SK-N-SH (cell line): ENCODE measurements around the gene SMIM21. TPM values are rescaled to one million over a fixed set of nuclear protein-coding genes. Genes with fewer than 3 reads are reported as not detected.

Experiments
- CTCF ChIA-PET: fragments of 300-600, 350-600 bp; formaldehyde crosslinking; extraction: SDS; loops from one replicate; lab custom pipeline; 2021; lab: Yijun Ruan, JAX
- POLR2A ChIA-PET: fragments of 350-600 bp; sonication (Branson Sonifier 250); formaldehyde crosslinking; extraction: SDS; loops from one replicate; lab custom pipeline; 2020; ENCODE audit warnings: antibody characterized with exemption, inconsistent platforms; lab: Yijun Ruan, JAX
- DNase-seq: peaks from one replicate; pipeline ENCODE4 v3.0.0; 2012
- H2AFZ ChIP-seq: fragments of 200-600 bp; sonication (generic); 2 replicates; pipeline ENCODE4 v1.8.1; 2016; ENCODE audit warnings: antibody characterized with exemption, mild to moderate bottlenecking, low read depth
- H3F3A ChIP-seq: fragments of 200-600 bp; sonication (generic); replicated peaks from 2 replicates; pipeline ENCODE3; 2016; ENCODE audit warnings: antibody characterized with exemption, mild to moderate bottlenecking; ENCODE audit not compliant: insufficient read depth
- H3K27ac ChIP-seq, 2 experiments: fragments of 200-500 bp in 1 of 2; fragments of 200-600 bp in 1 of 2; sonication (Bioruptor generic) in 1 of 2; sonication (generic), shearing (Covaris generic) in 1 of 2; 2 replicates each; pipeline versions ENCODE4 v1.5.1 to v1.6.1; 2014 to 2016; ENCODE audit warnings: low read depth in 2 of 2, inconsistent platforms in 1 of 2, low read length in 1 of 2, mild to moderate bottlenecking in 1 of 2, mixed read lengths in 1 of 2
- H3K27me3 ChIP-seq: fragments of 200-600 bp; sonication (generic), shearing (Covaris generic); 2 replicates; pipeline ENCODE4 v1.6.1; 2016; ENCODE audit warnings: mixed run types; ENCODE audit not compliant: insufficient read depth
- H3K36me3 ChIP-seq, 2 experiments: fragments of 200-500 bp in 1 of 2; fragments of 200-600 bp in 1 of 2; sonication (Bioruptor generic) in 1 of 2; sonication (generic) in 1 of 2; replicated peaks in 1 of 2; 2 replicates each; pipeline versions ENCODE3 to v1.5.1; 2014 to 2016; ENCODE audit warnings: low read length in 1 of 2, mild to moderate bottlenecking in 1 of 2; ENCODE audit not compliant: insufficient read depth in 2 of 2, control insufficient read depth in 1 of 2
- H3K4me1 ChIP-seq, 2 experiments: fragments of 200-500 bp in 1 of 2; fragments of 200-600 bp in 1 of 2; sonication (Bioruptor generic) in 1 of 2; sonication (generic), shearing (Covaris generic) in 1 of 2; 2 replicates each; pipeline versions ENCODE4 v1.5.1 to v1.6.1; 2014 to 2016; ENCODE audit warnings: low read depth in 1 of 2, low read length in 1 of 2, mixed run types in 1 of 2; ENCODE audit not compliant: insufficient read depth in 2 of 2, control insufficient read depth in 1 of 2
- H3K4me2 ChIP-seq: fragments of 200-600 bp; sonication (generic), shearing (Covaris generic); 2 replicates; pipeline ENCODE4 v1.6.1; 2017; ENCODE audit warnings: mixed run types
- H3K4me3 ChIP-seq, 2 experiments: fragments of 200-500 bp in 1 of 2; fragments of 200-600 bp in 1 of 2; sonication (Bioruptor generic) in 1 of 2; sonication (generic), shearing (Covaris generic) in 1 of 2; 2 replicates each; pipeline versions ENCODE4 v1.5.1 to v1.8.1; 2014 to 2016; ENCODE audit warnings: low read depth in 2 of 2, inconsistent platforms in 1 of 2, low read length in 1 of 2, mild to moderate bottlenecking in 1 of 2, mixed read lengths in 1 of 2, moderate library complexity in 1 of 2
- H3K79me2 ChIP-seq: fragments of 200-600 bp; sonication (generic); 2 replicates; pipeline ENCODE4 v1.8.1; 2017; ENCODE audit warnings: mild to moderate bottlenecking; ENCODE audit not compliant: insufficient read depth
- H3K9ac ChIP-seq: fragments of 200-600 bp; sonication (generic); 2 replicates; pipeline ENCODE4 v1.6.1; 2017; ENCODE audit warnings: mixed run types
- H3K9me2 ChIP-seq: fragments of 200-600 bp; sonication (generic); 2 replicates; pipeline ENCODE4 v1.6.1; 2017; ENCODE audit warnings: mixed run types
- H3K9me3 ChIP-seq: fragments of 200-600 bp; sonication (generic); 2 replicates; pipeline ENCODE4 v1.6.1; 2017; ENCODE audit warnings: mixed run types, mild to moderate bottlenecking, moderate library complexity
- H4K20me1 ChIP-seq: fragments of 200-600 bp; sonication (generic); 2 replicates; pipeline ENCODE4 v1.6.1; 2017; ENCODE audit warnings: mild to moderate bottlenecking, mixed run types; ENCODE audit not compliant: insufficient read depth
- CHD2 ChIP-seq: fragments of 150-350 bp; IDR thresholded peaks from 2 replicates; pipeline ENCODE4 v1.6.1; 2018; ENCODE audit warnings: low read length; ENCODE audit not compliant: partially characterized antibody
- ELF1 ChIP-seq: IDR thresholded peaks from 2 replicates; pipeline ENCODE4 v1.4.0; 2012
- FOSL2 ChIP-seq: IDR thresholded peaks from 2 replicates; pipeline ENCODE4 v1.4.0; 2012; ENCODE audit warnings: low read depth, mild to moderate bottlenecking, moderate library complexity, borderline replicate concordance
- GATA2 ChIP-seq: sonication (generic); formaldehyde crosslinking; IDR thresholded peaks from 2 replicates; pipeline ENCODE4 v1.5.0; 2020; ENCODE audit warnings: mild to moderate bottlenecking, missing genetic modification reagents
- JUND ChIP-seq: IDR thresholded peaks from 2 replicates; pipeline ENCODE4 v1.4.0; 2012
- MXI1 ChIP-seq: IDR thresholded peaks from 2 replicates; pipeline ENCODE4 v1.6.1; 2012; ENCODE audit warnings: mild to moderate bottlenecking, low read depth, low read length, improper control_type of control experiment
- NFIC ChIP-seq: IDR thresholded peaks from 2 replicates; pipeline ENCODE4 v1.4.0; 2012; ENCODE audit warnings: borderline replicate concordance
- RAD21 ChIP-seq: IDR thresholded peaks from 2 replicates; pipeline ENCODE4 v1.6.1; 2012; ENCODE audit warnings: mild to moderate bottlenecking, low read length
- RCOR1 ChIP-seq: fragments of 150-350 bp; IDR thresholded peaks from 2 replicates; pipeline ENCODE4 v1.6.1; 2017; ENCODE audit warnings: antibody characterized with exemption, low read length
- RFX5 ChIP-seq: IDR thresholded peaks from 2 replicates; pipeline ENCODE4 v1.6.1; 2012; ENCODE audit warnings: mild to moderate bottlenecking, improper control_type of control experiment, low read length
- SIN3A ChIP-seq: IDR thresholded peaks from 2 replicates; pipeline ENCODE4 v1.6.1; 2012; ENCODE audit warnings: low read depth, mild to moderate bottlenecking, low read length, moderate library complexity, borderline replicate concordance
- TCF12 ChIP-seq: IDR thresholded peaks from 2 replicates; pipeline ENCODE4 v1.4.0; 2012
- TEAD4 ChIP-seq: IDR thresholded peaks from 2 replicates; pipeline ENCODE4 v1.4.0; 2012; ENCODE audit warnings: mild to moderate bottlenecking, borderline replicate concordance; ENCODE audit not compliant: insufficient read depth
- WGBS: methylation state at CpG from one replicate; pipeline ENCODE4 v1.1.6; 2017; ENCODE audit warnings: low lambda C conversion rate; 5-methylcytosine and 5-hydroxymethylcytosine counted together
- polyA plus RNA-seq, 3 experiments: library from polyadenylated mRNA; depleted of rRNA; stranded (reverse); fragments of >200 nt; gene quantifications; 2 replicates each; pipeline ENCODE4 v1.2.3, GENCODE V29; 2012
- TF ChIP-seq, protein P1 (sequence below): IDR thresholded peaks from 2 replicates; pipeline ENCODE4 v1.6.1; 2012; ENCODE audit warnings: mild to moderate bottlenecking, low read depth, low read length, moderate library complexity

The SMIM21 gene
- polyA plus RNA-seq, 1 of the 3 experiments (the other 2 are of a cell fraction) = not detected

DNA sequence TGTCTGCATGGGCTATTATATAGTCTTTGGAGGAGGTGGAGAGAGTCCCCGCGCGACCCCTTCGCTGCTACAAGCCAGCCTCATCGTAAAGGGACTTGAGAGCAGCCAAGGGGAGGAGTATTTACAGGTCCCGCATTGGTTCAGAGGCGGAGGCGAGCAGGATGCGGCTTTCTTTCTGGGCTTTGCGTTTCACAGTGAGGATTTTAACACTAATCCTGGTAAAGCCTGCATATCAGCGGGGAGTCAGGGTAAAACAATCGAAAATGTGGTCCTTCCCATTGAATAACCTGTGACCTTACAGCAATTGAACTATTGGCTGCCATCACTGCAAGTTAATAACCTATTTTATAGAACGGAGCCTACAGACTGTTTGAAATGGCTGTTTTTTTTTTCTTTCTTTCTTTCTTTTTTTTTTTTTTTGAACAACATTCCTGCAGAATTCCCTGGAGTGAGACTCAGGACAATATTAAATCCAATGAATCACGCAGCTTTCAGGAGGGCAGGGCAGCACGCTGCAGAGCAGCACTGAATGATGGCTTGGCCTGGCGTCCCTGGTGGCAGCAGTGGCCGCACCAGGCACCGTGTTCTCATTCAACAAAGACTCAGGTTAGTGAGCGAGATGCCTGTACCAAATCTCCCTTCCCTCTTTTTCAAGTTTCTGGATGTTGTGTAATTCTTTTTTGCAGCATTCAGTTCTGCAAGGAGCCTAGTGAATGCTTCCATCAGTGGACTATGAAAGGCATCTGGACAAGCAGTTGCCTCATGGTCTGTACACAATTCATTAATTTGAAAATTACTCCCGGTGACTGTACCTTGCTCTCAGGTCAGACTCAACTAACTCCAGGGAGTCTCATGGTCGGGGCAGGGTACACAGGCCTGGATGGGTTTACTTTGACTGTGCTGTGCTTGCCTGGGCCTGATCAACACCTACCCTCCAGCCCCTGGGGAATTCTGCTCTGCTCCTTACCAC is 19.8 kb downstream of the SMIM21 start (continued):
- no peak for TF ChIP-seq FOSL2
- TF ChIP-seq GATA2 (CRISPR knock-in tag) = no peak
- TF ChIP-seq TEAD4 = no peak
- no peak for TF ChIP-seq TCF12
- TF ChIP-seq, protein P1, sequence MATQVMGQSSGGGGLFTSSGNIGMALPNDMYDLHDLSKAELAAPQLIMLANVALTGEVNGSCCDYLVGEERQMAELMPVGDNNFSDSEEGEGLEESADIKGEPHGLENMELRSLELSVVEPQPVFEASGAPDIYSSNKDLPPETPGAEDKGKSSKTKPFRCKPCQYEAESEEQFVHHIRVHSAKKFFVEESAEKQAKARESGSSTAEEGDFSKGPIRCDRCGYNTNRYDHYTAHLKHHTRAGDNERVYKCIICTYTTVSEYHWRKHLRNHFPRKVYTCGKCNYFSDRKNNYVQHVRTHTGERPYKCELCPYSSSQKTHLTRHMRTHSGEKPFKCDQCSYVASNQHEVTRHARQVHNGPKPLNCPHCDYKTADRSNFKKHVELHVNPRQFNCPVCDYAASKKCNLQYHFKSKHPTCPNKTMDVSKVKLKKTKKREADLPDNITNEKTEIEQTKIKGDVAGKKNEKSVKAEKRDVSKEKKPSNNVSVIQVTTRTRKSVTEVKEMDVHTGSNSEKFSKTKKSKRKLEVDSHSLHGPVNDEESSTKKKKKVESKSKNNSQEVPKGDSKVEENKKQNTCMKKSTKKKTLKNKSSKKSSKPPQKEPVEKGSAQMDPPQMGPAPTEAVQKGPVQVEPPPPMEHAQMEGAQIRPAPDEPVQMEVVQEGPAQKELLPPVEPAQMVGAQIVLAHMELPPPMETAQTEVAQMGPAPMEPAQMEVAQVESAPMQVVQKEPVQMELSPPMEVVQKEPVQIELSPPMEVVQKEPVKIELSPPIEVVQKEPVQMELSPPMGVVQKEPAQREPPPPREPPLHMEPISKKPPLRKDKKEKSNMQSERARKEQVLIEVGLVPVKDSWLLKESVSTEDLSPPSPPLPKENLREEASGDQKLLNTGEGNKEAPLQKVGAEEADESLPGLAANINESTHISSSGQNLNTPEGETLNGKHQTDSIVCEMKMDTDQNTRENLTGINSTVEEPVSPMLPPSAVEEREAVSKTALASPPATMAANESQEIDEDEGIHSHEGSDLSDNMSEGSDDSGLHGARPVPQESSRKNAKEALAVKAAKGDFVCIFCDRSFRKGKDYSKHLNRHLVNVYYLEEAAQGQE = no peak
- TF ChIP-seq CHD2 = no peak
- no peak for TF ChIP-seq JUND

GRCh38 chr18:75406491-75407445 is 20.7 kb downstream of the SMIM21 start:
- 85% methylated on average over 28 of the region's 28 CpGs for WGBS

More at GRCh38 chr18:75406491-75407445, 20.7 kb downstream of the SMIM21 start:
- no peaks in the 10 kb centered on the region for H3K27me3 ChIP-seq
- no peak overlapping the region for H2AFZ ChIP-seq
- H3F3A ChIP-seq = no peaks in the 10 kb centered on the region
- DNase-seq = no peak
- H3K36me3 ChIP-seq = no peaks in the 10 kb centered on the region
- no peak overlapping the region for H3K4me2 ChIP-seq
- no peaks in the 10 kb centered on the region for H3K9me2 ChIP-seq
- no peak overlapping the region for H3K9ac ChIP-seq
- no peaks in the 10 kb centered on the region for H3K79me2 ChIP-seq
- H3K4me3 ChIP-seq = no peak overlapping the region
- no peaks in the 10 kb centered on the region for H3K9me3 ChIP-seq
- H4K20me1 ChIP-seq = no peaks in the 10 kb centered on the region
- TF ChIP-seq RFX5 (no peak), GATA2 (CRISPR knock-in tag) (no peak), NFIC (no peak), SIN3A (no peak), RAD21 (no peak), FOSL2 (no peak), MXI1 (no peak), ELF1 (no peak), CHD2 (no peak), RCOR1 (no peak)
- TF ChIP-seq, protein P1 = no peak
- H3K4me1 ChIP-seq = no peaks in the 10 kb centered on the region
- ChIA-PET POLR2A (no interaction called here), CTCF (interaction anchor here (0.6 kb wide), 1 partner anchor 535 kb away, joined by 3 read pairs; no protein-coding TSS in a partner anchor)
- no peak overlapping the region for H3K27ac ChIP-seq
